ENCODE measurements around the gene FNIP1.

DNA sequence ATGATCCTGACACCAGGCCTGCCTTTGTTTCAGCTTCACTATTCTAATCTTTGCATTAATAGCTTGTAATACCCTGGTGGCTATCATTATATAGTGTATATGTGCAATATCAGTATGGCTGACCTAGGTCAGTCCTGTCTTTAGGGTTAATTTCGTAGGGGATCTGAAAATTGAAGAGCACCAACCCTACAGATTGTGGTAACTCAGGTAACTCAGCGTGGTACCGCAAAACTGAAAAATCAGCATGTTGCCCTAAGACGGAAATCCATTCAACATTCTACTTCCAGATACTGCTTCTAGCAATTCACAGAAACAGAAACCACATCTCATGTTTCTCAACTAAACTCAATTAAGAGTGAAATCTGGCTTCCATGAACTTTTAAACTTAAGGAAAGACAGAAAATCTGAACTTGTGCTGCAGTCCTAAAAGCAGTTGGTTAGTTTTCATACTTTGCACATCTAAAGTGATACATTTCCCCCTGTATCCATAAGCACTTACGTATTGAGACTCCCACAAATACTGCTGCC lies 78.3 kb downstream of the FNIP1 start:
- TF ChIP-seq, protein P1, sequence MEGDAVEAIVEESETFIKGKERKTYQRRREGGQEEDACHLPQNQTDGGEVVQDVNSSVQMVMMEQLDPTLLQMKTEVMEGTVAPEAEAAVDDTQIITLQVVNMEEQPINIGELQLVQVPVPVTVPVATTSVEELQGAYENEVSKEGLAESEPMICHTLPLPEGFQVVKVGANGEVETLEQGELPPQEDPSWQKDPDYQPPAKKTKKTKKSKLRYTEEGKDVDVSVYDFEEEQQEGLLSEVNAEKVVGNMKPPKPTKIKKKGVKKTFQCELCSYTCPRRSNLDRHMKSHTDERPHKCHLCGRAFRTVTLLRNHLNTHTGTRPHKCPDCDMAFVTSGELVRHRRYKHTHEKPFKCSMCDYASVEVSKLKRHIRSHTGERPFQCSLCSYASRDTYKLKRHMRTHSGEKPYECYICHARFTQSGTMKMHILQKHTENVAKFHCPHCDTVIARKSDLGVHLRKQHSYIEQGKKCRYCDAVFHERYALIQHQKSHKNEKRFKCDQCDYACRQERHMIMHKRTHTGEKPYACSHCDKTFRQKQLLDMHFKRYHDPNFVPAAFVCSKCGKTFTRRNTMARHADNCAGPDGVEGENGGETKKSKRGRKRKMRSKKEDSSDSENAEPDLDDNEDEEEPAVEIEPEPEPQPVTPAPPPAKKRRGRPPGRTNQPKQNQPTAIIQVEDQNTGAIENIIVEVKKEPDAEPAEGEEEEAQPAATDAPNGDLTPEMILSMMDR (IDR thresholded peaks at IDR 0.05; ENCODE audit: insufficient read depth, low read length, poor library complexity, severe bottlenecking): no peak
- TF ChIP-seq EZH2phosphoT487 (conservative IDR thresholded peaks at IDR 0.05; ENCODE audit: low read length): no peak

Measured in SU-DHL-6 (cell line).